Activated CD4-positive, alpha-beta T cell treated with anti-CD3 and anti-CD28 coated beads, Interleukin-2, amount 50 U/mL, for 48 hours (primary cell): Measurements from ENCODE around the gene KHNYN.
"Not testable (repeated sequence)": the region's sequence is repeated elsewhere in the genome, so short reads cannot be mapped to it uniquely, and the experiment has no call there.

Experiments used
- DNase-seq, 2 experiments: peaks; one replicate each; pipeline ENCODE4 v3.0.0-alpha.2; 2020

KHNYN gene

GRCh38 chr14:24439257-24439656 is 9.5 kb downstream of the KHNYN start:
- DNase-seq: no peak

- DNase-seq: no peak
Measured at GRCh38 chr14:24439830-24440605, 10.3 kb downstream of the KHNYN start.

- no peak for DNase-seq
Measured at GRCh38 chr14:24440606-24441399, 11.0 kb downstream of the KHNYN start.

- DNase-seq: no peak
Measured at GRCh38 chr14:24441485-24441884, 11.7 kb downstream of the KHNYN start.

GRCh38 chr14:24441904-24442239 is 12.1 kb downstream of the KHNYN start:
- no peak for DNase-seq

- DNase-seq: peak; percentile 94 to 95
Measured at GRCh38 chr14:24442240-24443052, 12.7 kb downstream of the KHNYN start, which contains the start of gene SDR39U1. TSS of gene SDR39U1 (minus strand) at chr14:24442776. CDS start at chr14:24442769, 7 bp downstream.

GRCh38 chr14:24443053-24443665 is 13.4 kb downstream of the KHNYN start:
- no peak for DNase-seq

- DNase-seq: not testable (repeated sequence)
Measured at GRCh38 chr14:24450828-24451227, 21.1 kb downstream of the KHNYN start.

- no peak for DNase-seq
Measured at GRCh38 chr14:24456980-24457379, 27.2 kb downstream of the KHNYN start.

- no peak for DNase-seq
Measured at GRCh38 chr14:24458736-24459135, 29.0 kb downstream of the KHNYN start.

- no peak for DNase-seq
Measured at GRCh38 chr14:24459331-24459730, 29.6 kb downstream of the KHNYN start.

GRCh38 chr14:24461336-24461735 is 31.6 kb downstream of the KHNYN start:
- DNase-seq: no peak

- no peak for DNase-seq
Measured at GRCh38 chr14:24463017-24463883, 33.5 kb downstream of the KHNYN start.

GRCh38 chr14:24463884-24464785 is 34.4 kb downstream of the KHNYN start:
- DNase-seq: no peak

- DNase-seq: no peak
Measured at GRCh38 chr14:24465368-24465767, 35.6 kb downstream of the KHNYN start.

- DNase-seq: no peak
Measured at GRCh38 chr14:24465805-24466204, 36.1 kb downstream of the KHNYN start.

- DNase-seq: not testable (repeated sequence)
Measured at GRCh38 chr14:24470450-24470849, 40.7 kb downstream of the KHNYN start.

- DNase-seq: no peak
Measured at GRCh38 chr14:24473211-24473610, 43.5 kb downstream of the KHNYN start.

GRCh38 chr14:24475261-24475660 is 45.5 kb downstream of the KHNYN start:
- no peak for DNase-seq

- DNase-seq: not testable (repeated sequence)
Measured at GRCh38 chr14:24479999-24480398, 50.2 kb downstream of the KHNYN start.
